Right ventricle myocardium inferior (tissue), 1 donor: ENCODE results near the gene RAB19. TPM values are rescaled to one million over a fixed set of nuclear protein-coding genes. Genes with fewer than 3 reads are reported as not detected.

Experiments
- ATAC-seq: fragments of 200-7000 bp; cut with Tn5 transposase; one replicate; pipeline ENCODE4 v1.9.1; 2020; ENCODE audit warnings: mild to moderate bottlenecking, moderate library complexity
- DNase-seq: peaks from one replicate; pipeline ENCODE4 v3.0.0; 2021; ENCODE audit errors: missing footprints
- intact Hi-C: fragments of 100-400 bp; cut with DNase I; formaldehyde crosslinking; loops from one replicate; pipeline ENCODE4 v1.11.0; 2022
- long read RNA-seq: library from polyadenylated mRNA; unstranded; transcript quantifications from one replicate; pipeline ENCODE4 v2.0.0, GENCODE V29; 2021
- total RNA-seq: library from RNA; stranded (reverse); fragmentation: NEBNext Ultra II Directional; extraction: Animal tissue kit (Norgen Biotek cat#: 25700); gene quantifications from one replicate; pipeline ENCODE4 v1.2.1, GENCODE V29; 2021
- donor health status: DM: no; HTN: yes; CAD: no; lungs with severe emphysema.

RAB19 gene, protein sequence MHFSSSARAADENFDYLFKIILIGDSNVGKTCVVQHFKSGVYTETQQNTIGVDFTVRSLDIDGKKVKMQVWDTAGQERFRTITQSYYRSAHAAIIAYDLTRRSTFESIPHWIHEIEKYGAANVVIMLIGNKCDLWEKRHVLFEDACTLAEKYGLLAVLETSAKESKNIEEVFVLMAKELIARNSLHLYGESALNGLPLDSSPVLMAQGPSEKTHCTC
- total RNA-seq: not detected
- long read RNA-seq: 0 reads

- DNase-seq (no peak), ATAC-seq (no peak)
- intact Hi-C loops: no loop called here
These were observed at the start of gene RAB19 for GRCh38 chr7:140403878-140404564. TSS of gene RAB19 (plus strand) at chr7:140404058. CDS start at chr7:140407647, 3,589 bp downstream.

DNA sequence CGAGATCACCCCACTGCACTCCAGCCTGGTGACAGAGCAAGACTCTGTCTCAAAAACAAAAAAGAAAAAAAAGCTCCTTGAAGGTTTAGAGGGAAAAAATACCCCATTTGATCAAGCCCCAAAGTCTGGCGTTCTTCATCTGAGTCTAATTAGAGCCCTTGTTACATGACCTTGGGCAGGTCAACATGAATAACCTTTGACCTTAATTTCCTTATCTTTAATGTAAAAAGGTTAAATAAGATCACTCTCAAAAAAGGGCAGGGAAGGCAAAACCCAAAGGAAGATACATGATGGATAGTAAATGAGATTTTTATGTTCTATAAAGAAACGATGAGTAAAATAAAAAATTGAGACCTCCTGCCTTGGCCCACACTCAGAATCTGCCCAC lies 45.8 kb upstream of the RAB19 start:
- ATAC-seq (no peak), DNase-seq (no peak)
- intact Hi-C loops: no loop called here

GRCh38 chr7:140358412-140359051 lies 45.3 kb upstream of the RAB19 start:
- DNase-seq (no peak), ATAC-seq (peak; percentile 13)
- intact Hi-C loops: no loop called here

- no peak for DNase-seq
- no peak for ATAC-seq
- intact Hi-C loops: no loop called here
These were observed 43.1 kb upstream of the RAB19 start for GRCh38 chr7:140360697-140361229.

- no peak for ATAC-seq
- no peak for DNase-seq
- intact Hi-C loops: no loop called here
These were observed 39.0 kb upstream of the RAB19 start for GRCh38 chr7:140364819-140365218.

GRCh38 chr7:140367528-140367927 lies 36.3 kb upstream of the RAB19 start:
- no peak for DNase-seq
- intact Hi-C loops: no loop called here
- no peak for ATAC-seq

GRCh38 chr7:140369294-140369693 lies 34.6 kb upstream of the RAB19 start:
- DNase-seq: no peak
- intact Hi-C loops: no loop called here
- no peak for ATAC-seq

- intact Hi-C loops: no loop called here
- DNase-seq (no peak), ATAC-seq (no peak)
These were observed 28.5 kb upstream of the RAB19 start for GRCh38 chr7:140375323-140375722.

GRCh38 chr7:140375892-140376730 lies 27.7 kb upstream of the RAB19 start:
- DNase-seq (no peak), ATAC-seq (no peak)
- intact Hi-C loops: no loop called here

GRCh38 chr7:140383954-140384713 lies 19.7 kb upstream of the RAB19 start:
- ATAC-seq (no peak), DNase-seq (no peak)
- intact Hi-C loops: no loop called here

- ATAC-seq (no peak), DNase-seq (no peak)
- intact Hi-C loops: no loop called here
These were observed 18.8 kb upstream of the RAB19 start for GRCh38 chr7:140384894-140385545.

DNA sequence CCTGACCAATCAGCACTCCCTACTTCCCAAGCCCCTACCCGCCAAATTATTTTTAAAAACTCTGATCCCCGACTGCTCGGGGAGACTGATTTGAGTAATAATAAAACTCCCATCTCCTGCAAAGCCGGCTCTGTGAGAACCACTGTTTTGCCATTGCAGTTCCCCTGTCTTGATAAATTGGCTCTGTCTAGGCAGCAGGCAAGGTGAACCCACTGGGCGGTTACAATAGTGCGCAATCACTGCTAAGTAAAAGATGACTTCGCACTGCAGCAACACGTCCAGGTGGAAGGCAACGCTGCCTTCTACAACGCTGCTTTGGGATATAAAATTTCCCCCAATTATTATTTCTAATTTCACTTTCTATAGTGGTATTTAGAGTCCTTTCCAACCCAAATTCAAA lies 14.4 kb upstream of the RAB19 start:
- no peak for DNase-seq
- intact Hi-C loops: no loop called here
- no peak for ATAC-seq

DNA sequence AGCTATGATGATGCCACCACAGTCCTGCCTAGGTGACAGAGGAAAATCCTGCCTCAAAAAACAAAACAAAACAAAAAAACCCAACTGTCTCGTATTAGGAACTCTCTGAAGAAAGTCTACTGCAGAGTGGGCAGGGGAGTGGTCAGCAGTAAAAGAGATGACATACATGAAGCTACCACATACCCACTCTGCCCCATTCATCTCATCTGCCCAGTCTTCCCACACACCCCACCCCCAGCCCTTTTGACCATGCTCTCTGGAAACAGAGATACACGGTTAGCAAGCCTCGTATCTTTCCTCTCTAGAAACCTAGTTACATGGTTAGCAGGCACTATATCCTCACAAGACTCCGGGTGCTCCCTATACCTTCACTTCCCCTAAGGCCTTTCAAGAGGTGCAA lies 13.8 kb upstream of the RAB19 start:
- intact Hi-C loops: no loop called here
- DNase-seq (no peak), ATAC-seq (no peak)

GRCh38 chr7:140390466-140391190 lies 13.2 kb upstream of the RAB19 start:
- DNase-seq: no peak
- no peak for ATAC-seq
- intact Hi-C loops: no loop called here

DNA sequence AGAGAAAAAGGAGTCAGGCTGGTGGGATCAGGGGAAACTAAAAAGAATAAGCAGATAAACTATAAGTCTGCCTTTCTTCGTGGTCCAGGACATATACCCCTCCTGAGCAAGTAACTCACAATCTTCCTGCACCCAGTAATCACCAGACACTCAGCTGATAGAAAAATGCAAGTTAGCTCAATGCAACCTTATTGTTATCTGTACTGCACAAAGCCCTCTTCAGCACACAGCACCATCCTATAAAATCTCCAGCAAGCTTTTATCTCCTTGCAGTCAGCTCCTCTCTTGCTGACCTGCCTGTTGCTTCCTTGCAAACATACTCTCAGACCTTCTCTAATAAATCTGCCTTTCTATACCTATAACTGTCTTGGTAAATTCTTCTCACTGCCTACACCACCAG lies 12.2 kb upstream of the RAB19 start:
- no peak for ATAC-seq
- intact Hi-C loops: no loop called here
- DNase-seq: no peak

DNA sequence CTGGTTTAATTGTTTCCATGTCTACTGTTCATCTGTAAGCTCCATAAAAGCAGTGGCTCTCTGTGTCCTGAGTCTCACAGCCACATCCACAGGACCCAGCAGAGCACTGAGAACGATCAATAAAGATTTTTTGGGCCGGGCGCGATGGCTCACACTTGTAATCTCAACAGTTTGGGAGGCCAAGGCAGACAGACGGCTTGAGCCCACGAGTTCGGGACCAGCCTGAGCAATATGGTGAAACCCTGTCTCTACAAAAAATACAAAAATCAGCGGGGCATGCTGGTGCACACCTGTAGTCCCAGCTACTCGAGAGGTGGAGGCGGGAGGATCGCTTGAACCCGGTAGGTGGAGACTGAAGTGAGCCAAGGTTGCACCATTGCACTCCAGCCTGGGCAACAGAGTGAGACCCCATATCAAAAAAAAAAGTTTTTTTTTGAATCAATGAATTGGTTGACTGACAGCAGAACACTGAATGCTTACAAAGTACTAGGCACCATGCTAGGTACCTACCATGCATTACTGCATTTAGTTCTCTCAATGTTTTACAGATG lies 10.0 kb upstream of the RAB19 start:
- no peak for ATAC-seq
- intact Hi-C loops: no loop called here

More for the DNA sequence above, 10.0 kb upstream of the RAB19 start:
- no peak for DNase-seq
